Progenitor cell of endocrine pancreas (in vitro differentiated cells): ENCODE results near the gene DPAGT1. TPM values are rescaled to one million over a fixed set of nuclear protein-coding genes. Genes with fewer than 3 reads are reported as not detected.
"Not testable (repeated sequence)": the region's sequence is repeated elsewhere in the genome, so short reads cannot be mapped to it uniquely, and the experiment has no call there.

ENCODE experiments used
- DNase-seq: peaks from one replicate; pipeline ENCODE4 v3.0.0; 2021; ENCODE audit warnings: low spot score; ENCODE audit not compliant: unreplicated experiment
- H3K27ac Mint-ChIP-seq: 2 replicates; pipeline ENCODE4 v1.8.0; 2021; ENCODE audit warnings: mild to moderate bottlenecking, moderate library complexity, mixed read lengths
- H3K27me3 Mint-ChIP-seq: 2 replicates; pipeline ENCODE4 v1.8.0; 2021; ENCODE audit warnings: mixed read lengths
- H3K36me3 Mint-ChIP-seq: 2 replicates; pipeline ENCODE4 v1.8.0; 2022; ENCODE audit warnings: mixed read lengths; ENCODE audit not compliant: insufficient read depth
- H3K4me1 Mint-ChIP-seq: 2 replicates; pipeline ENCODE4 v1.8.0; 2021; ENCODE audit warnings: low read depth, mixed read lengths
- H3K4me3 Mint-ChIP-seq: 2 replicates; pipeline ENCODE4 v1.8.0; 2021; ENCODE audit warnings: low read depth, mild to moderate bottlenecking, moderate library complexity, mixed read lengths
- H3K9me3 Mint-ChIP-seq: 2 replicates; pipeline ENCODE4 v1.8.0; 2021; ENCODE audit warnings: low read depth, mixed read lengths
- total RNA-seq: library from RNA; stranded (reverse); gene quantifications from 2 replicates; pipeline ENCODE4 v1.2.1, GENCODE V29; 2021
- TF ChIP-seq, protein P1 (sequence below): fragments of 200-600 bp; sonication (generic); IDR thresholded peaks from one replicate; pipeline ENCODE4 v1.5.0; 2021; ENCODE audit warnings: antibody characterized with exemption, mild to moderate bottlenecking; ENCODE audit not compliant: unreplicated experiment

Gene DPAGT1
- total RNA-seq, 1 donor from 2014 or later = 53.4 TPM

DNA sequence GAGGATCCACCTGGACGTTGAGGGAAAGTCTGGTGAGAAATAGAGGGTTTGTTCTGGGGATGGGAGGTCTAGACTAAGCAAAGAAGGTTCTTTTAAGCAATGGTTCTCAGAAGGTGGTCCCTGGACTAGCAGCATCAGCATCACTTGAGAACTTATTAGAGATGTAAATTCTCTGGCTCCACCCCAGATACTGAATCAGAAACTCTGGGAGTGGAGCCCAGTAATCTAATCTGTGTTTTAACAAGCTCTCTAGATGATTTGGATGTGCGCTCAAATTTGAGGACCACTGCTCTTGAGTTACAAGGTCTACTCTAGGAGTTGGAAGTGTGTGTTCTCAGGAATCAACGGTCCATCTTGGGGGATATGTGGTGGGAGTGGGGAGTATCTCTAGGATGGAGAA is 43.9 kb upstream of the DPAGT1 start:
- Mint-ChIP-seq H3K27ac (no peak overlapping the region), H3K4me3 (no peak overlapping the region), H3K36me3 (no peaks in the 10 kb centered on the region), H3K9me3 (no peaks in the 10 kb centered on the region), H3K4me1 (no peaks in the 10 kb centered on the region), H3K27me3 (peaks cover 55% of the 10 kb centered on the region)
- TF ChIP-seq, protein P1, sequence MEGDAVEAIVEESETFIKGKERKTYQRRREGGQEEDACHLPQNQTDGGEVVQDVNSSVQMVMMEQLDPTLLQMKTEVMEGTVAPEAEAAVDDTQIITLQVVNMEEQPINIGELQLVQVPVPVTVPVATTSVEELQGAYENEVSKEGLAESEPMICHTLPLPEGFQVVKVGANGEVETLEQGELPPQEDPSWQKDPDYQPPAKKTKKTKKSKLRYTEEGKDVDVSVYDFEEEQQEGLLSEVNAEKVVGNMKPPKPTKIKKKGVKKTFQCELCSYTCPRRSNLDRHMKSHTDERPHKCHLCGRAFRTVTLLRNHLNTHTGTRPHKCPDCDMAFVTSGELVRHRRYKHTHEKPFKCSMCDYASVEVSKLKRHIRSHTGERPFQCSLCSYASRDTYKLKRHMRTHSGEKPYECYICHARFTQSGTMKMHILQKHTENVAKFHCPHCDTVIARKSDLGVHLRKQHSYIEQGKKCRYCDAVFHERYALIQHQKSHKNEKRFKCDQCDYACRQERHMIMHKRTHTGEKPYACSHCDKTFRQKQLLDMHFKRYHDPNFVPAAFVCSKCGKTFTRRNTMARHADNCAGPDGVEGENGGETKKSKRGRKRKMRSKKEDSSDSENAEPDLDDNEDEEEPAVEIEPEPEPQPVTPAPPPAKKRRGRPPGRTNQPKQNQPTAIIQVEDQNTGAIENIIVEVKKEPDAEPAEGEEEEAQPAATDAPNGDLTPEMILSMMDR = no peak
- no peak for DNase-seq

- H3K9me3 Mint-ChIP-seq = no peaks in the 10 kb centered on the region
- H3K36me3 Mint-ChIP-seq = no peaks in the 10 kb centered on the region
- H3K27ac Mint-ChIP-seq = no peak overlapping the region
- no peaks in the 10 kb centered on the region for H3K4me1 Mint-ChIP-seq
- TF ChIP-seq, protein P1 = peak; percentile 59
- H3K27me3 Mint-ChIP-seq = peaks cover 49% of the 10 kb centered on the region
- no peak overlapping the region for H3K4me3 Mint-ChIP-seq
- peak; percentile 42 for DNase-seq
Measured at GRCh38 chr11:119144825-119145486, 43.3 kb upstream of the DPAGT1 start.

GRCh38 chr11:119139276-119139675 is 37.6 kb upstream of the DPAGT1 start:
- not testable (repeated sequence) for H3K27ac Mint-ChIP-seq, H3K4me1 Mint-ChIP-seq, H3K9me3 Mint-ChIP-seq, H3K4me3 Mint-ChIP-seq, H3K36me3 Mint-ChIP-seq, DNase-seq
- peaks cover 20% of the 10 kb centered on the region for H3K27me3 Mint-ChIP-seq

- Mint-ChIP-seq H3K36me3 (peaks cover 9% of the 10 kb centered on the region), H3K27me3 (peaks cover 10% of the 10 kb centered on the region), H3K27ac (no peak overlapping the region), H3K9me3 (no peaks in the 10 kb centered on the region), H3K4me3 (no peak overlapping the region), H3K4me1 (no peaks in the 10 kb centered on the region)
- TF ChIP-seq, protein P1 = peak; percentile 53
- no peak for DNase-seq
Measured at GRCh38 chr11:119134389-119134978, 32.8 kb upstream of the DPAGT1 start.

GRCh38 chr11:119130662-119131061 is 29.0 kb upstream of the DPAGT1 start:
- TF ChIP-seq, protein P1 = no peak
- Mint-ChIP-seq H3K36me3 (peaks cover 11% of the 10 kb centered on the region), H3K4me3 (no peak overlapping the region), H3K9me3 (no peaks in the 10 kb centered on the region), H3K4me1 (no peaks in the 10 kb centered on the region), H3K27me3 (no peaks in the 10 kb centered on the region), H3K27ac (no peak overlapping the region)
- DNase-seq = no peak
